Duodenal mucosa (tissue), 2 donors: Measurements from ENCODE around the gene DNAH6.
"Not testable (repeated sequence)": the region's sequence is repeated elsewhere in the genome, so short reads cannot be mapped to it uniquely, and the experiment has no call there.

Experiments
- H3K27ac ChIP-seq: one replicate; pipeline ENCODE4 v1.7.0; 2013; ENCODE audit warnings: low read depth, low read length
- H3K27me3 ChIP-seq, 2 donors: one replicate each; pipeline ENCODE4 v1.7.0; 2013; ENCODE audit warnings: low read length in 2 of 2, control low read depth in 1 of 2; ENCODE audit not compliant: insufficient read depth in 2 of 2, control insufficient read depth in 1 of 2
- H3K36me3 ChIP-seq, 2 donors: one replicate each; pipeline ENCODE4 v1.7.0; 2013; ENCODE audit warnings: low read length in 2 of 2, control low read depth in 1 of 2; ENCODE audit not compliant: insufficient read depth in 2 of 2, control insufficient read depth in 1 of 2
- H3K4me1 ChIP-seq, 2 donors: one replicate each; pipeline ENCODE4 v1.7.0; 2013; ENCODE audit warnings: low read length in 2 of 2, control low read depth in 1 of 2; ENCODE audit not compliant: insufficient read depth in 2 of 2, control insufficient read depth in 1 of 2
- H3K4me3 ChIP-seq, 2 donors: one replicate each; pipeline ENCODE4 v1.7.0; 2013; ENCODE audit warnings: low read length in 2 of 2, low read depth in 1 of 2
- H3K9ac ChIP-seq, 2 donors: one replicate each; pipeline ENCODE4 v1.7.0; 2013; ENCODE audit warnings: low read length in 2 of 2, low read depth in 1 of 2
- H3K9me3 ChIP-seq, 2 donors: one replicate each; pipeline ENCODE4 v1.7.0; 2013; ENCODE audit warnings: low read length in 2 of 2, control low read depth in 1 of 2; ENCODE audit not compliant: control insufficient read depth in 1 of 2

DNAH6 gene

DNA sequence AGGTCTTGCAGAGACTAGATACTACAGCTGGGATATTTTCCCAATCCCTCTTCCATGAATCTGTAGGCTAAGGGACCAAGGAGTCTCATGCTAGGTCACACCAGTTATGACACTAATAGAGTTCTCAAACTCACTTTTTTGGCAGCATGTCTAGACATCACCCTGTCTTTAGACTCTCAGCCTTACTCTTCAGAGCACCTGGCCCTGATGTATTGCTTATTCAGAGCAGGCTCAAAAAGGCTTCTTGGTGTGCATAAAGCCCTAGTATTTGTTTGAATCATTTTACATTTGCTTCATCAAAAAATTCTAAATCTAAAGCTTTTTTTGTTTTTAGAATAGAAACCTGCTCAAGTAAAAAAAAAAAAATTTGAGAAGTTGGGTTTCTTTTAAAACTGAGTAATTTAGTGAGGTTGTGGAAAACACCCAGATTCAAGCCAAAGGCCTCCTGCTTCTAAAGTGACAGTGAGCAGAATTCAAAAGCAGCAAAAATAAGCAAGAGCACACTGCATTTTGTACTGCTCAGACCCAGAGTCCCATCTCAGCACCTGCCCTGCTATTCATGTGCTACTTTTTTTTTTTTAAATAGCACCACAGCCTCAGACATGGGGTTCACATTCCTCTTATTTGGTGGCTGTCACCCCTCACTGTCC is 18.0 kb upstream of the DNAH6 start:
- no peaks in the 10 kb centered on the region for H3K36me3 ChIP-seq
- no peaks in the 10 kb centered on the region for H3K27me3 ChIP-seq
- H3K4me1 ChIP-seq: no peaks in the 10 kb centered on the region
- H3K9ac ChIP-seq: no peak overlapping the region
- H3K9me3 ChIP-seq: no peaks in the 10 kb centered on the region
- H3K4me3 ChIP-seq: no peak overlapping the region
- no peak overlapping the region for H3K27ac ChIP-seq

DNA sequence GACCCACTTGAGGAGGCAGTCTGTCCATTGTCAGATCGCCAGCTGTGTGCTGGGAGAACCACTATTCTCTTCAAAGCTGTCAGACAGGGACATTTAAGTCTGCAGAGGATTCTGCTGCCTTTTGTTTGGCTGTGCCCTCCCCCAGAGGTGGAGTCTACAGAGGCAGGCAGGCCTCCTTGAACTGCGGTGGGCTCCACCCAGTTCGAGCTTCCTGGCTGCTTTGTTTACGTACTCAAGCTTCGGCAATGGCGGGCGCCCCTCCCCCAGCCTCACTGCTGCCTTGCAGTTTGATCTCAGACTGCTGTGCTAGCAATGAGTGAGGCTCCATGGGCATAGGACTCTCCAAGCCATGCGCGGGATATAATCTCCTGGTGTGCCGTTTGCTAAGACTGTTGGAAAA is 5.3 kb upstream of the DNAH6 start:
- H3K4me3 ChIP-seq, H3K27ac ChIP-seq, H3K9me3 ChIP-seq, H3K4me1 ChIP-seq, H3K27me3 ChIP-seq, H3K9ac ChIP-seq, H3K36me3 ChIP-seq: not testable (repeated sequence)

DNA sequence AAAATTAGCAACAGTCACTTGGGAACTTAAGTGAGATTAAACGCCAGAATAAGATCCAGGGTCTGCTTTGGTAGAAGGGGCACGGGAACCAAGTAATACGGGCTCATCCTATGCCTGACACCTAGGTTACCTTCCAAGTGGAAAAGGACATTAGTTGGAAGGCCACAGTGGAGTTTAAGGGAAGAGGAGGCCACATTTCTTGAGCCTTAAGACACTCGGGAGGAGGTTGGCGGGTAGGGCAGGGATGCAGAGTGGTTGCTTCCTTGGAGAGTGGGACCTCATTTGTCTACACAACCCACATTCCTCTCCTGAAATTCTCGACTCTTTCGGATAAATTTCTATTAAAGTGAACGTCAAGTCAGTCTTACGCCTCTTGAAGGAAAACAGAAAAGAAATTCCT is 510 bp upstream of the DNAH6 start:
- H3K27ac ChIP-seq: no peak overlapping the region
- H3K4me1 ChIP-seq: peaks cover 4 to 5% of the 10 kb centered on the region in 2 donors
- no peak overlapping the region for H3K9ac ChIP-seq
- H3K4me3 ChIP-seq: peak overlapping the region; percentile 76
- H3K9me3 ChIP-seq: no peaks in the 10 kb centered on the region
- H3K36me3 ChIP-seq: no peaks in the 10 kb centered on the region
- H3K27me3 ChIP-seq: no peaks in the 10 kb centered on the region

DNA sequence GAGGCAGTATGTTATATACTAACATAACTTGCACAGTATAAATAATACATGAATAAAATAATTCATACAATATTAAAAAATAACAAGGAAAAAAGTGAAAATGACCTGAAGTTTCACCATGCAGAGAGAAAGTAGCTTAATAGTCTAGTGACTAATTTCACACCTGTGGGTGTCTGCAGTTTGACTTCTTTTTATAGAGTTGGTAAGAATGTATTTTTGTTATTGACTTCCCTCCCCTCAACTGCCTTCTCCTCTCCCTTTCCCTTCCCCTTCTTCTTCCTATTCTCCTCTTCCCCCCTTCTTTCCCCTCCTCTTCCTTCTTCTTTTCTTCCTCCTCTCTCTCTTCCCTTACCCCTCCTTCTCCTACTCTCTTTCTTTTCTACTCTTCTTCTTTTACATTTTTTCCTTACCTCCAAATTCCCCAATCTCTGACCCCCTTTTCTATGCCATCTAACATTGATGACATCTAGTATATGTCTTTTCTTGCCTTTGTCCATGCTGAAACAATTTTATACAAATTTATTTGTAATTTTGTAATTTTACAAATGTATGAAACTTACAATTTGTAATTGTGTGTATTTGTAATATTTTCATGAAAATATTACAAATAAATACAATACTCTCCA is 3.1 kb downstream of the DNAH6 start:
- Histone ChIP-seq H3K4me3 (no peak overlapping the region), H3K27me3 (no peaks in the 10 kb centered on the region), H3K9ac (no peak overlapping the region), H3K9me3 (no peaks in the 10 kb centered on the region), H3K27ac (no peak overlapping the region), H3K36me3 (no peaks in the 10 kb centered on the region), H3K4me1 (peaks cover 4 to 5% of the 10 kb centered on the region in 2 donors)

DNA sequence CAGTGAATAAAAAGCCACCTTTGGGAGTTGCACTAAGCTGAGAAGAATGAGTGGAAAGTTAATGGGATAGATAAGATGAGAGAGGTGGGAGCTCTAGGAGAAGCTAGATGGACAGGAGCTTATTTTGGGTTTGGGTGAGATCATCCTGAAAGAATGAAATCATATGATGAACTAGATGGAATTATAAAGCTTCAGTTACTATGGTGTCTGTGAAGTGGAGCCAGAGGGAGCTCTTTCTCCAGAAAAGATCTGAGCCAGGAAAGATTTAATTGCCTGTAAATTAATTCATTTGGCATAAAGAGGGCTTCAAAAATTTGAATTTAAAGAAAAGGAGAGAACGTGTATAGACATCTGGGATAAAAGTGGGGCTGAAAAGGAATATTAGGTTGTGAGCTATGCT is 10.3 kb downstream of the DNAH6 start:
- Histone ChIP-seq H3K4me3 (no peak overlapping the region), H3K4me1 (peaks cover 11 to 14% of the 10 kb centered on the region in 2 donors), H3K36me3 (no peaks in the 10 kb centered on the region), H3K27ac (no peak overlapping the region), H3K9ac (no peak overlapping the region), H3K9me3 (no peaks in the 10 kb centered on the region), H3K27me3 (no peaks in the 10 kb centered on the region)

DNA sequence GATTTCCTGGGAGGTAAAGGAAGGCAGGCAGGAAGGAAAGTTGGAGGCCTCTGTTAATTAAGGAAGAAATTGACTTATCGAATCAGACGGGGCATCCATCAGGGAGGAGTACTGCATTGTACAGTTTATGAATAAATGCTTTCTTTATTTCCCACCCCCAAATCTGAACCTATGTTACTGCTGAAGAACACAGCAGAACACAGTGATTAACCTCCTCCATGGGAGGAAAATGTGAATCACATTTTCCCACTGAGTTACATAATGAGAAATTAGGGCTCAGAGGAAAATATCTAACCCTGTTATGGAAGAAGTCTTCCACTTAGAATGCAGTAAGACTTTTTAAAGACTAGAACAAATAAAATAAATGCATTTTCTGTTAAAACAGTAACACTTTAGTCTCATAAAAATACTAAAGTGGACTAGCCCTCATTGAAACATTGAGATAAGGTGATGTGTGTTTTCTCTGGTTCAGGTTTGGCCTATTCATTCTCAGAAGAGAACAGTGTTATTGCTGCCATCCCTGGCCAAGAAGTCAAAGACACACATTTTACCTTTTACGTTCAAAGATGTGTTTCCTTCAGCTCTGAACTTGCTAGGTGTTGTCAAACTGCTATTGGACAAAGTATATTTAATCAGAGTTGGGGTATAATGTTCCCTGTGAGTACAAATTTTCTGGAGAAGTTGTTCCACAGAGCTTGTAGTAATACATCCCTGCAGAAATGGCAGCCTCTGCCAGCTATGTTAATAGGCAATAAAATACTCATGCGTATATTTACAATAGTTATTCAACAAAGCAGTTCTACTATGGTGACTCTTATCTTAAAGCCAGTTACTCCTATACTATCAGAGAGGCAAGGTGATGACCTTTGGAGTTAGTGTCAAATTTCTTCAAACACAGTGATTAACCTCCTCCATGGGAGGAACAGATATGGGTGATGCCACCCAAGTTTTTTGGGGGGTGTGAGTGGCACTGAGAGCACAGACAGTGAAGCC is 11.1 kb downstream of the DNAH6 start:
- Histone ChIP-seq H3K9ac (no peak overlapping the region), H3K27me3 (no peaks in the 10 kb centered on the region), H3K36me3 (no peaks in the 10 kb centered on the region), H3K4me1 (peaks cover 11 to 14% of the 10 kb centered on the region in 2 donors), H3K9me3 (no peaks in the 10 kb centered on the region), H3K4me3 (no peak overlapping the region), H3K27ac (no peak overlapping the region)

DNA sequence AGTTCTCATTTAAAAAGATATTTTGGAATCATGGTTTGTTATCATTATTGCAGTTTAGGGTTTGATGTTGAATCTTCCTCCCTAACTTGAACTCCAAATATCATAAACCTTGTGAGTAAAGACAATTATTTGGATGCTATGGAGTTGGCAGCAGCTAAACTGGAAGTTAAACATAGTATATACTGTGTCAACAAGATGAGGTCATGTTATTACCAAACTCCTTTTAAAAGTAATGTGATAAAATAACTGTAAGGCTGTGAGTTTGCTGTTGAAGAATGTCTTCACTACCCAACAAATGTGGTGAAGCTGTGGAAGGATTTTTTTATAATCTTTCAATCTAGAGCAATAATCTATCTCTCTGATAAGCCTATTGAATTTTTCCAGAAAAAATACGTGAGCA is 16.0 kb downstream of the DNAH6 start:
- Histone ChIP-seq H3K4me3 (no peak overlapping the region), H3K36me3 (no peaks in the 10 kb centered on the region), H3K27ac (no peak overlapping the region), H3K4me1 (peaks cover 4 to 6% of the 10 kb centered on the region in 2 donors), H3K9ac (no peak overlapping the region), H3K27me3 (no peaks in the 10 kb centered on the region), H3K9me3 (no peaks in the 10 kb centered on the region)

DNA sequence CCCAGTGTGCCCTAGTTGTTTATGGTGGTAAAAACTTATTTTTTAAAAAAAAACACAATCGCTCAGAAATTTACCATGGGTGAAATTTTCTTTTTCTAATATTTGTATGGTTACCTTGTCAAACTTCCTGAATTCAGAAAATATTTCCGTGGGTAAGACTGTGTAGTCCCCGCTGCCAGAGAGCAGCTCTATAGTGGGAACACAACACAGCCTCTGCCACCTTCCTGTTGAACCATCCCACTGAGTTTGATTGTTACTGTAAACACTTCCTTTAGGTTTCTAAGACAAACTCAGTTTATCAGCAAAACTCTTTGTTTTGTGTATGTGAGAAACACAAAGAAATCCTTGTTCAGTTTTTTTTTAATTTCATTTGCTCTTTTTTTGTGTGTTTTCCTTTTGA is 17.9 kb downstream of the DNAH6 start:
- Histone ChIP-seq H3K9ac (no peak overlapping the region), H3K36me3 (no peaks in the 10 kb centered on the region), H3K4me3 (no peak overlapping the region), H3K27me3 (no peaks in the 10 kb centered on the region), H3K27ac (no peak overlapping the region), H3K9me3 (no peaks in the 10 kb centered on the region), H3K4me1 (no peaks in the 10 kb centered on the region)

DNA sequence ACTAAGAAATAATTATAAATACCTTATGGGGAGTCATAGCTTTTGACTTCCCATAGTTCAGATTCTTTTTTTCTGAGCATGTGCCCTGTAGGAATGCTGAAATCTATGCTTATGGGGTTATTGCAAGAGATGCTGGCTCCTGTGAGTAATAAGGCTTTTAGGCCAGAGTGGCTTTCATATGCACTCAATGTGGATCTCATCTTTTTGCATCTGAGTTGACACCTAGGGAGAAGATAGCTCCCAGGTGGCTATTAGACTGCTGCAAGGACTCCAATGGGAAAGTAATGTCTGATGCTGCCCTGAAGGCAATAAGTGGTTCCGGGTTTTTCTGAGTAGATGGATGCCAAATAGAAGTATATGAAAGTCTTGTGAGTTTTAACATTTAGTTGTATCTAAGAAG is 21.0 kb downstream of the DNAH6 start:
- Histone ChIP-seq H3K36me3 (no peaks in the 10 kb centered on the region), H3K27me3 (no peaks in the 10 kb centered on the region), H3K4me3 (no peak overlapping the region), H3K27ac (no peak overlapping the region), H3K9me3 (no peaks in the 10 kb centered on the region), H3K9ac (no peak overlapping the region), H3K4me1 (no peaks in the 10 kb centered on the region)

DNA sequence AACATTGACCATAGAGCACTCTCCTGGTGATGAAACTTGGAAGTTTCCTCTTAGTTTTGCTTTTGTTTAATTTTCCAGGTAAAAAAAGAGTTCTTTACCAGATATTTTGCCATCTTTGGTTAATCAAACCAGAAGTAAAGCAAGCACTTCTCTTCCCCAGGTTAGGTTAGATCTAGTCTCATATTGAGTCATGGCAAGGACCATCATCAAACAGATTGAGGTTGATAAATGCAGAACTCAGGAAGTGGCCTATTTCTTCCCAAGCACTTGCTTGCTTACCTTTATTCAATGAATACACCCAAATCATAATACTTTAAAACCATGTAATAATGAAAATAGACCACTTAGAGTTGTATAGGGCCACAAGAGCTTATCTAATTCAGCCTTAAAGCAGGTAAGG is 23.4 kb downstream of the DNAH6 start:
- Histone ChIP-seq H3K4me1 (no peaks in the 10 kb centered on the region), H3K9me3 (no peaks in the 10 kb centered on the region), H3K27me3 (no peaks in the 10 kb centered on the region), H3K27ac (no peak overlapping the region), H3K9ac (no peak overlapping the region), H3K36me3 (no peaks in the 10 kb centered on the region), H3K4me3 (no peak overlapping the region)
